ENCODE data around the gene TAS2R50. TPM values are rescaled to one million over a fixed set of nuclear protein-coding genes. Genes with fewer than 3 reads are reported as not detected.

Gene TAS2R50
- total and polyA plus RNA-seq, 2 experiments from 2014 or later: 3.4 TPM; not detected in 1

DNA sequence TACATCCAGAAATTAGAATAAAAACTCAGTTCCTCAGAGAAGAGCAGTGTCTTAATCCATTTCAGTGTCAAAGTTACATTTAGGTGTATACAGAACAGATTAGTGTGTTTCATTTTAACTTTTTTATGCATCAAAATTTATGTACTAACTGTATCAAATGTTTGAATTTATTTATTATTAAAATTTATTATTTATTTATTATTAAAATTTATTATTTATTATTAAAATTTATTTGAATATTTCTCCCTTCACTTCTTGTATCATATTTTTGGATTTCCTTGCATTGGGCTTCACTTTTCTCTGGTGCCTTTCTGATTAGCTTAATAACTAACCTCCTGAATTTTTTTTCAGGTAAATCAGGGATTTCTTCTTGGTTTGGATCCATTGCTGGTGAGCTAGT lies 45.3 kb downstream of the TAS2R50 start:
- Histone ChIP-seq H3K4me3 (no peak overlapping the region), H3K4me1 (ENCODE audit: insufficient read depth) (no peaks in the 10 kb centered on the region), H3F3A (replicated peaks; ENCODE audit: low read depth) (no peaks in the 10 kb centered on the region), H3K27ac (ENCODE audit: low read depth) (no peak overlapping the region), H4K20me1 (replicated peaks; ENCODE audit: insufficient read depth) (no peaks in the 10 kb centered on the region), H3K27me3 (ENCODE audit: insufficient read depth) (no peaks in the 10 kb centered on the region), H3K9me2 (ENCODE audit: insufficient read depth) (no peaks in the 10 kb centered on the region), H3K36me3 (ENCODE audit: insufficient read depth) (peaks cover 8% of the 10 kb centered on the region; the same call in 1 of the 2 replicates), H2AFZ (no peak overlapping the region), H3K4me2 (no peak overlapping the region), H3K79me2 (replicated peaks; ENCODE audit: insufficient read depth) (no peaks in the 10 kb centered on the region)
- ATAC-seq: no peak
- Mint-ChIP-seq H3K27me3 (ENCODE audit: insufficient read depth, low read depth, poor library complexity) (peaks cover 3% of the 10 kb centered on the region), H3K4me1 (peaks cover 20% of the 10 kb centered on the region), H3K4me3 (no peak overlapping the region), H3K9me3 (peaks cover 36% of the 10 kb centered on the region), H3K27ac (no peak overlapping the region), H3K36me3 (ENCODE audit: low read depth) (peaks cover 34% of the 10 kb centered on the region)
- no peak for DNase-seq (ENCODE audit: low spot score)
- no peak for TF ChIP-seq NANOG (IDR thresholded peaks at IDR 0.05; ENCODE audit: borderline replicate concordance)
- TF ChIP-seq POLR2AphosphoS5 (IDR thresholded peaks at IDR 0.05; ENCODE audit: low read depth): no peak
- no peak for TF ChIP-seq ZNF114 (CRISPR knock-in tag; IDR thresholded peaks at IDR 0.05)
- no peak for TF ChIP-seq ETS1 (IDR thresholded peaks at IDR 0.05)
- no peak for TF ChIP-seq STAT1 (IDR thresholded peaks at IDR 0.05; ENCODE audit: unreplicated experiment)
- TF ChIP-seq, protein P1, sequence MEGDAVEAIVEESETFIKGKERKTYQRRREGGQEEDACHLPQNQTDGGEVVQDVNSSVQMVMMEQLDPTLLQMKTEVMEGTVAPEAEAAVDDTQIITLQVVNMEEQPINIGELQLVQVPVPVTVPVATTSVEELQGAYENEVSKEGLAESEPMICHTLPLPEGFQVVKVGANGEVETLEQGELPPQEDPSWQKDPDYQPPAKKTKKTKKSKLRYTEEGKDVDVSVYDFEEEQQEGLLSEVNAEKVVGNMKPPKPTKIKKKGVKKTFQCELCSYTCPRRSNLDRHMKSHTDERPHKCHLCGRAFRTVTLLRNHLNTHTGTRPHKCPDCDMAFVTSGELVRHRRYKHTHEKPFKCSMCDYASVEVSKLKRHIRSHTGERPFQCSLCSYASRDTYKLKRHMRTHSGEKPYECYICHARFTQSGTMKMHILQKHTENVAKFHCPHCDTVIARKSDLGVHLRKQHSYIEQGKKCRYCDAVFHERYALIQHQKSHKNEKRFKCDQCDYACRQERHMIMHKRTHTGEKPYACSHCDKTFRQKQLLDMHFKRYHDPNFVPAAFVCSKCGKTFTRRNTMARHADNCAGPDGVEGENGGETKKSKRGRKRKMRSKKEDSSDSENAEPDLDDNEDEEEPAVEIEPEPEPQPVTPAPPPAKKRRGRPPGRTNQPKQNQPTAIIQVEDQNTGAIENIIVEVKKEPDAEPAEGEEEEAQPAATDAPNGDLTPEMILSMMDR (conservative IDR thresholded peaks at IDR 0.05; ENCODE audit: low read depth in 2 of 2): no peak
- TF ChIP-seq EZH2 (IDR thresholded peaks at IDR 0.05; ENCODE audit: low read depth, unreplicated experiment): no peak
- TF ChIP-seq, protein P2, sequence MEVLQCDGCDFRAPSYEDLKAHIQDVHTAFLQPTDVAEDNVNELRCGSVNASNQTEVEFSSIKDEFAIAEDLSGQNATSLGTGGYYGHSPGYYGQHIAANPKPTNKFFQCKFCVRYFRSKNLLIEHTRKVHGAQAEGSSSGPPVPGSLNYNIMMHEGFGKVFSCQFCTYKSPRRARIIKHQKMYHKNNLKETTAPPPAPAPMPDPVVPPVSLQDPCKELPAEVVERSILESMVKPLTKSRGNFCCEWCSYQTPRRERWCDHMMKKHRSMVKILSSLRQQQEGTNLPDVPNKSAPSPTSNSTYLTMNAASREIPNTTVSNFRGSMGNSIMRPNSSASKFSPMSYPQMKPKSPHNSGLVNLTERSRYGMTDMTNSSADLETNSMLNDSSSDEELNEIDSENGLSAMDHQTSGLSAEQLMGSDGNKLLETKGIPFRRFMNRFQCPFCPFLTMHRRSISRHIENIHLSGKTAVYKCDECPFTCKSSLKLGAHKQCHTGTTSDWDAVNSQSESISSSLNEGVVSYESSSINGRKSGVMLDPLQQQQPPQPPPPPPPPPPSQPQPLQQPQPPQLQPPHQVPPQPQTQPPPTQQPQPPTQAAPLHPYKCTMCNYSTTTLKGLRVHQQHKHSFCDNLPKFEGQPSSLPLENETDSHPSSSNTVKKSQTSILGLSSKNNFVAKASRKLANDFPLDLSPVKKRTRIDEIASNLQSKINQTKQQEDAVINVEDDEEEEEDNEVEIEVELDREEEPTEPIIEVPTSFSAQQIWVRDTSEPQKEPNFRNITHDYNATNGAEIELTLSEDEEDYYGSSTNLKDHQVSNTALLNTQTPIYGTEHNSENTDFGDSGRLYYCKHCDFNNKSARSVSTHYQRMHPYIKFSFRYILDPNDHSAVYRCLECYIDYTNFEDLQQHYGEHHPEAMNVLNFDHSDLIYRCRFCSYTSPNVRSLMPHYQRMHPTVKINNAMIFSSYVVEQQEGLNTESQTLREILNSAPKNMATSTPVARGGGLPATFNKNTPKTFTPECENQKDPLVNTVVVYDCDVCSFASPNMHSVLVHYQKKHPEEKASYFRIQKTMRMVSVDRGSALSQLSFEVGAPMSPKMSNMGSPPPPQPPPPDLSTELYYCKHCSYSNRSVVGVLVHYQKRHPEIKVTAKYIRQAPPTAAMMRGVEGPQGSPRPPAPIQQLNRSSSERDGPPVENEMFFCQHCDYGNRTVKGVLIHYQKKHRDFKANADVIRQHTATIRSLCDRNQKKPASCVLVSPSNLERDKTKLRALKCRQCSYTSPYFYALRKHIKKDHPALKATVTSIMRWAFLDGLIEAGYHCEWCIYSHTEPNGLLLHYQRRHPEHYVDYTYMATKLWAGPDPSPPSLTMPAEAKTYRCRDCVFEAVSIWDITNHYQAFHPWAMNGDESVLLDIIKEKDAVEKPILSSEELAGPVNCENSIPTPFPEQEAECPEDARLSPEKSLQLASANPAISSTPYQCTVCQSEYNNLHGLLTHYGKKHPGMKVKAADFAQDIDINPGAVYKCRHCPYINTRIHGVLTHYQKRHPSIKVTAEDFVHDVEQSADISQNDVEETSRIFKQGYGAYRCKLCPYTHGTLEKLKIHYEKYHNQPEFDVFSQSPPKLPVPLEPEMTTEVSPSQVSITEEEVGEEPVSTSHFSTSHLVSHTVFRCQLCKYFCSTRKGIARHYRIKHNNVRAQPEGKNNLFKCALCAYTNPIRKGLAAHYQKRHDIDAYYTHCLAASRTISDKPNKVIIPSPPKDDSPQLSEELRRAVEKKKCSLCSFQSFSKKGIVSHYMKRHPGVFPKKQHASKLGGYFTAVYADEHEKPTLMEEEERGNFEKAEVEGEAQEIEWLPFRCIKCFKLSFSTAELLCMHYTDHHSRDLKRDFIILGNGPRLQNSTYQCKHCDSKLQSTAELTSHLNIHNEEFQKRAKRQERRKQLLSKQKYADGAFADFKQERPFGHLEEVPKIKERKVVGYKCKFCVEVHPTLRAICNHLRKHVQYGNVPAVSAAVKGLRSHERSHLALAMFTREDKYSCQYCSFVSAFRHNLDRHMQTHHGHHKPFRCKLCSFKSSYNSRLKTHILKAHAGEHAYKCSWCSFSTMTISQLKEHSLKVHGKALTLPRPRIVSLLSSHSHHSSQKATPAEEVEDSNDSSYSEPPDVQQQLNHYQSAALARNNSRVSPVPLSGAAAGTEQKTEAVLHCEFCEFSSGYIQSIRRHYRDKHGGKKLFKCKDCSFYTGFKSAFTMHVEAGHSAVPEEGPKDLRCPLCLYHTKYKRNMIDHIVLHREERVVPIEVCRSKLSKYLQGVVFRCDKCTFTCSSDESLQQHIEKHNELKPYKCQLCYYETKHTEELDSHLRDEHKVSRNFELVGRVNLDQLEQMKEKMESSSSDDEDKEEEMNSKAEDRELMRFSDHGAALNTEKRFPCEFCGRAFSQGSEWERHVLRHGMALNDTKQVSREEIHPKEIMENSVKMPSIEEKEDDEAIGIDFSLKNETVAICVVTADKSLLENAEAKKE (CRISPR knock-in tag; IDR thresholded peaks at IDR 0.05): no peak
- TF ChIP-seq JUNB (IDR thresholded peaks at IDR 0.05; ENCODE audit: unreplicated experiment): no peak
- no peak for TF ChIP-seq CREB1 (CRISPR knock-in tag; IDR thresholded peaks at IDR 0.05; ENCODE audit: low read depth)
- TF ChIP-seq ZNF331 (CRISPR knock-in tag; IDR thresholded peaks at IDR 0.05; ENCODE audit: low read depth): no peak
- no peak for TF ChIP-seq EZH2phosphoT487 (IDR thresholded peaks at IDR 0.05; ENCODE audit: unreplicated experiment)

All from GM23338 (cell line).